SU-DHL-6 (cell line): ENCODE measurements around the gene ZNF626.

Experiments used
- EZH2phosphoT487 ChIP-seq: fragments of 200-600 bp; sonication (generic), shearing (Covaris generic); conservative IDR thresholded peaks from 2 replicates; pipeline ENCODE4 v1.6.1; 2018; ENCODE audit warnings: mild to moderate bottlenecking, antibody characterized with exemption, low read length, moderate library complexity, mixed read lengths
- TF ChIP-seq, protein P1 (sequence below): fragments of 200-600 bp; sonication (generic); IDR thresholded peaks from one replicate; pipeline ENCODE4 v1.5.1; 2017; ENCODE audit warnings: antibody characterized with exemption, mild to moderate bottlenecking, low read length, moderate library complexity; ENCODE audit not compliant: insufficient read depth, poor library complexity, severe bottlenecking

DNA sequence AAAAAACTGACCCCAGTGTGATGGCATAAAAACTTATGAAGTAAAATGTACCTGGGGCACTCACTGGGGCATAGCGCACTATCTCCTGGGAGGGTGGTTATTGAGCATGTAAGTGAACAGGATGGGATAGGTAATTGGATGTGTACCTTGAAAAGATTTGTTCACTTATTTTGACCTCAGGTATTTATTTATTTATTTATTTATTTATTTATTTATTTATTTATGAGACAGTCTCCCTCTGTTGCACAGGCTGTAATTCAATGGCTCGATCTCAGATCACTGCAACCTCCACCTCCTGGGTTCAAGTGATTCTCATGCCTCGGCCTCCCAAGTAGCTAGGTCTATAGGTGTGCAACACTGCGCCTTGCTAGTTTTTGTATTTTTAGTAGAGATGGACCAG lies 5.9 kb upstream of the ZNF626 start:
- TF ChIP-seq, protein P1, sequence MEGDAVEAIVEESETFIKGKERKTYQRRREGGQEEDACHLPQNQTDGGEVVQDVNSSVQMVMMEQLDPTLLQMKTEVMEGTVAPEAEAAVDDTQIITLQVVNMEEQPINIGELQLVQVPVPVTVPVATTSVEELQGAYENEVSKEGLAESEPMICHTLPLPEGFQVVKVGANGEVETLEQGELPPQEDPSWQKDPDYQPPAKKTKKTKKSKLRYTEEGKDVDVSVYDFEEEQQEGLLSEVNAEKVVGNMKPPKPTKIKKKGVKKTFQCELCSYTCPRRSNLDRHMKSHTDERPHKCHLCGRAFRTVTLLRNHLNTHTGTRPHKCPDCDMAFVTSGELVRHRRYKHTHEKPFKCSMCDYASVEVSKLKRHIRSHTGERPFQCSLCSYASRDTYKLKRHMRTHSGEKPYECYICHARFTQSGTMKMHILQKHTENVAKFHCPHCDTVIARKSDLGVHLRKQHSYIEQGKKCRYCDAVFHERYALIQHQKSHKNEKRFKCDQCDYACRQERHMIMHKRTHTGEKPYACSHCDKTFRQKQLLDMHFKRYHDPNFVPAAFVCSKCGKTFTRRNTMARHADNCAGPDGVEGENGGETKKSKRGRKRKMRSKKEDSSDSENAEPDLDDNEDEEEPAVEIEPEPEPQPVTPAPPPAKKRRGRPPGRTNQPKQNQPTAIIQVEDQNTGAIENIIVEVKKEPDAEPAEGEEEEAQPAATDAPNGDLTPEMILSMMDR = no peak
- TF ChIP-seq EZH2phosphoT487 = no peak
